CD4-positive, alpha-beta T cell treated with Interferon gamma for 1 hour (primary cell): ENCODE results near the gene POPDC2.

Experiments used
- DNase-seq: peaks from one replicate; pipeline ENCODE4 v3.0.0-alpha.2; 2020

Gene POPDC2

GRCh38 chr3:119669906-119670570, 9.6 kb upstream of the POPDC2 start:
- no peak for DNase-seq

GRCh38 chr3:119665954-119666559, 5.7 kb upstream of the POPDC2 start:
- DNase-seq, result no peak

- no peak for DNase-seq
Observed at GRCh38 chr3:119664850-119665379, 4.5 kb upstream of the POPDC2 start.

GRCh38 chr3:119664370-119664769, 4.0 kb upstream of the POPDC2 start:
- DNase-seq, result no peak

- no peak for DNase-seq
Observed at GRCh38 chr3:119663885-119664284, 3.5 kb upstream of the POPDC2 start.

- no peak for DNase-seq
Observed at GRCh38 chr3:119662604-119663373, 2.4 kb upstream of the POPDC2 start.

- no peak for DNase-seq
Observed at GRCh38 chr3:119659606-119660291, 640 bp downstream of the POPDC2 start.

- no peak for DNase-seq
Observed at GRCh38 chr3:119658994-119659393, 1.4 kb downstream of the POPDC2 start.

GRCh38 chr3:119657887-119658702, 2.3 kb downstream of the POPDC2 start:
- no peak for DNase-seq

GRCh38 chr3:119653876-119654275, 6.5 kb downstream of the POPDC2 start:
- no peak for DNase-seq

GRCh38 chr3:119652306-119653033, 7.9 kb downstream of the POPDC2 start:
- DNase-seq, result no peak

- DNase-seq, result no peak
Observed at GRCh38 chr3:119649761-119650160, 10.6 kb downstream of the POPDC2 start.

- DNase-seq, result no peak
Observed at GRCh38 chr3:119647843-119648575, 12.4 kb downstream of the POPDC2 start.

- no peak for DNase-seq
Observed at GRCh38 chr3:119647171-119647570, 13.2 kb downstream of the POPDC2 start.

GRCh38 chr3:119645813-119646212, 14.6 kb downstream of the POPDC2 start:
- DNase-seq, result no peak

GRCh38 chr3:119644481-119644880, 15.9 kb downstream of the POPDC2 start:
- no peak for DNase-seq

- no peak for DNase-seq
Observed at GRCh38 chr3:119643528-119643927, 16.9 kb downstream of the POPDC2 start.

- DNase-seq, result no peak
Observed at GRCh38 chr3:119642746-119643473, 17.5 kb downstream of the POPDC2 start.

GRCh38 chr3:119641416-119641815, 19.0 kb downstream of the POPDC2 start:
- no peak for DNase-seq
